Nucleus accumbens (tissue), 56 donors: ENCODE data around the gene CCDC121.

Source experiments
- DNase-seq, 56 donors: peaks; one replicate each; lab custom pipeline; 2025; lab: John Stamatoyannopoulos, UW

CCDC121 gene

DNA sequence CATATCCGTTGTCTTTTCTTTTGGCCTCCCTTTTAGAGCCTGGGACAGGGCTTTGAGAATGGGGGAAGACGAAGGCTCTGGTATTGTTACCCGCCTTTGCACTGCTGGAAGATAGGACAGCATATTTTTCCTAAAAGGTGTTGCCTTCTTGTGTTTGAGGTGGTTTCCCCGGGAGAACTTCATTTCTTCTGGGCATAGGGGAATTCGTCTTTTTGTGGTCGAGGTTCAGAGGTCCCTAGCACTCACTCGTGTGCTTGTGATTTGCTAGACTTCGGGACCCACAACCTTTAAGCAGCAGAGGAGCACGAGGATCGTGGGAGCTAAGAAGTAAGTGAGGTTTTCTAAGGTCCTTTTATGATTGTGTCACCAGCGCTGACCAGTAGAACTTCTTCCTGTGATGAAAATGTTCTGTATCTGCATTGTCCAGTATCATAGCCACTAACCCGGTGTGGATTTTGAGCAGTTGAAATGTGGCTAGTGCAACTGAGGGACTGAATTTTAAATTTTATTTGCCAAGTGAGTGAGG is 45.4 kb downstream of the CCDC121 start:
- DNase-seq, result peak in 1 of 56 donors; percentile 23

GRCh38 chr2:27582695-27583389 is 46.0 kb downstream of the CCDC121 start, which contains the start of gene ZNF512:
TSS of gene ZNF512 (plus strand) at chr2:27583042. CDS start at chr2:27583113, 71 bp downstream.
- DNase-seq, result peak in 55 of 56 donors; percentile 36 to 91 (median 78)

DNA sequence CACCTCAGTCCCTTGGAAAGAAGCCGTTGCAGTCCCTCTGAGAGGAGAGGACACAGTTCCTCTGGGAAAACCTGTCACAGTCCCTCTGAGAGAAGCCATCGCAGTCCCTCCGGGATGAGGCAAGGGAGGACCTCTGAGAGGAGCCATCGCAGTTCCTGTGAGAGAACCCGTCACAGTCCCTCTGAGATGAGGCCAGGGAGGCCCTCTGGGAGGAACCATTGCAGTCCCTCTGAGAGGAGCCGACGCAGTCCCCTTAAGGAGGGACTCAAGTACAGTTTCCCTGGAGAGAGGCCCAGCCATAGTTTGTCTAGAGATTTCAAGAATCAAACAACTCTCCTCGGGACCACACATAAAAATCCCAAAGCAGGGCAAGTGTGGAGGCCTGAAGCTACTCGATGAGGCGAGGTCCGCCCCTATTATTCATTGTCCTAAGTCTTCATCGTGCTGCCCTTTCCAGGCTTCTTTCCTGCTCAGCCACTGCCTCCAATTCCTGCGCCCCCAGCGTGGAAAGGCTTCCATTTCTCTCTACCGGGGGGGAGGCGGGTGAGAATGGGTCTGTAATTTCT is 46.6 kb downstream of the CCDC121 start:
- peak in 4 of 56 donors; percentile 6 to 32 (median 31) for DNase-seq

GRCh38 chr2:27581417-27582128 is 47.2 kb downstream of the CCDC121 start:
- DNase-seq, result no peak
